Measurements from ENCODE around the gene PARK7.

PARK7 gene

GRCh38 chr1:7940745-7941436 is 20.6 kb upstream of the PARK7 start, which contains the start of gene TNFRSF9:
Gene TNFRSF9 (minus strand): TSS chr1:7940839. CDS start chr1:7939994, 845 bp downstream.
- H3K4me3 ChIP-seq (ENCODE audit: insufficient read depth, low read length, poor library complexity, severe bottlenecking): no peak within 1 kb of the TSS

GRCh38 chr1:7941437-7941793 is 20.1 kb upstream of the PARK7 start:
- no peak overlapping the region for H3K9ac ChIP-seq (ENCODE audit: low read length)
- H3K9me2 ChIP-seq (replicated peaks; ENCODE audit: insufficient read depth, low read length): no peaks in the 10 kb centered on the region
- H3K27ac ChIP-seq (ENCODE audit: low read depth, low read length): no peak overlapping the region

More at GRCh38 chr1:7940745-7941436, 20.6 kb upstream of the PARK7 start, which contains the start of gene TNFRSF9:
- H2AFZ ChIP-seq (ENCODE audit: low read depth, low read length, severe bottlenecking): no peak within 1 kb of the TSS
- H3K9me2 ChIP-seq (replicated peaks; ENCODE audit: insufficient read depth, low read length): no peaks in the 10 kb centered on the region
- H3K27me3 ChIP-seq (ENCODE audit: low read length): 0 out of 2 replicates have a peak, but pooled peaks cover 3% of the 10 kb centered on the region
- H3K9ac ChIP-seq (ENCODE audit: low read length): no peak within 1 kb of the TSS
- no peaks in the 10 kb centered on the region for H4K20me1 ChIP-seq (ENCODE audit: low read depth, low read length)
- no peak within 1 kb of the TSS for H3K4me2 ChIP-seq (ENCODE audit: low read depth, low read length, poor library complexity, severe bottlenecking)
- H3K79me2 ChIP-seq (ENCODE audit: insufficient read depth, low read length): no peaks in the 10 kb centered on the region
- H3F3A ChIP-seq (ENCODE audit: insufficient read depth): no peaks in the 10 kb centered on the region
- H3K27ac ChIP-seq (ENCODE audit: low read depth, low read length): no peak within 1 kb of the TSS
- no peaks in the 10 kb centered on the region for H3K36me3 ChIP-seq (ENCODE audit: low read length)
- TF ChIP-seq CTCF (IDR thresholded peaks at IDR 0.05; ENCODE audit: insufficient read depth, low read length, poor library complexity, severe bottlenecking): no peak
- no peak for TF ChIP-seq EZH2phosphoT487 (conservative IDR thresholded peaks at IDR 0.05; ENCODE audit: low read length)
- no peaks in the 10 kb centered on the region for H3K9me3 ChIP-seq (ENCODE audit: insufficient read depth, low read length)

GRCh38 chr1:7942214-7942921 is 19.1 kb upstream of the PARK7 start:
- Histone ChIP-seq H3K4me3 (ENCODE audit: insufficient read depth, low read length, poor library complexity, severe bottlenecking) (no peak overlapping the region), H3K27ac (ENCODE audit: low read depth, low read length) (no peak overlapping the region), H3K36me3 (ENCODE audit: low read length) (no peaks in the 10 kb centered on the region), H3F3A (ENCODE audit: insufficient read depth) (no peaks in the 10 kb centered on the region), H2AFZ (ENCODE audit: low read depth, low read length, severe bottlenecking) (no peak overlapping the region), H3K9me3 (ENCODE audit: insufficient read depth, low read length) (no peaks in the 10 kb centered on the region), H3K9me2 (replicated peaks; ENCODE audit: insufficient read depth, low read length) (no peaks in the 10 kb centered on the region), H3K9ac (ENCODE audit: low read length) (no peak overlapping the region), H3K79me2 (ENCODE audit: insufficient read depth, low read length) (no peaks in the 10 kb centered on the region), H4K20me1 (ENCODE audit: low read depth, low read length) (no peaks in the 10 kb centered on the region), H3K27me3 (ENCODE audit: low read length) (0 out of 2 replicates have a peak, but pooled peaks cover 3% of the 10 kb centered on the region), H3K4me2 (ENCODE audit: low read depth, low read length, poor library complexity, severe bottlenecking) (no peak overlapping the region)
- TF ChIP-seq EZH2phosphoT487 (conservative IDR thresholded peaks at IDR 0.05; ENCODE audit: low read length) (no peak), CTCF (IDR thresholded peaks at IDR 0.05; ENCODE audit: insufficient read depth, low read length, poor library complexity, severe bottlenecking) (no peak)

More at GRCh38 chr1:7941437-7941793, 20.1 kb upstream of the PARK7 start:
- H3K9me3 ChIP-seq (ENCODE audit: insufficient read depth, low read length): no peaks in the 10 kb centered on the region
- H3K4me2 ChIP-seq (ENCODE audit: low read depth, low read length, poor library complexity, severe bottlenecking): no peak overlapping the region
- H3F3A ChIP-seq (ENCODE audit: insufficient read depth): no peaks in the 10 kb centered on the region
- no peaks in the 10 kb centered on the region for H3K36me3 ChIP-seq (ENCODE audit: low read length)
- no peak for TF ChIP-seq CTCF (IDR thresholded peaks at IDR 0.05; ENCODE audit: insufficient read depth, low read length, poor library complexity, severe bottlenecking)
- TF ChIP-seq EZH2phosphoT487 (conservative IDR thresholded peaks at IDR 0.05; ENCODE audit: low read length): no peak
- no peaks in the 10 kb centered on the region for H4K20me1 ChIP-seq (ENCODE audit: low read depth, low read length)
- no peak overlapping the region for H2AFZ ChIP-seq (ENCODE audit: low read depth, low read length, severe bottlenecking)
- H3K27me3 ChIP-seq (ENCODE audit: low read length): 0 out of 2 replicates have a peak, but pooled peaks cover 3% of the 10 kb centered on the region
- H3K4me3 ChIP-seq (ENCODE audit: insufficient read depth, low read length, poor library complexity, severe bottlenecking): no peak overlapping the region
- H3K79me2 ChIP-seq (ENCODE audit: insufficient read depth, low read length): no peaks in the 10 kb centered on the region

Data from SU-DHL-6 (cell line).